GM18507 (cell line): ENCODE results near the gene B3GNT2.
"Not testable (repeated sequence)": the region's sequence is repeated elsewhere in the genome, so short reads cannot be mapped to it uniquely, and the experiment has no call there.

ENCODE experiments used
- DNase-seq: peaks from one replicate; pipeline ENCODE4 v3.0.0; 2011; ENCODE audit warnings: low read depth; ENCODE audit not compliant: insufficient read length; ENCODE audit errors: extremely low spot score
- FAIRE-seq: peaks from 2 replicates; lab custom pipeline; 2011; peaks lifted over from hg19 to GRCh38; lab: Jason Lieb, UNC

Gene B3GNT2

GRCh38 chr2:62224976-62225375 is 29.1 kb downstream of the B3GNT2 start:
- no peak for FAIRE-seq

DNA sequence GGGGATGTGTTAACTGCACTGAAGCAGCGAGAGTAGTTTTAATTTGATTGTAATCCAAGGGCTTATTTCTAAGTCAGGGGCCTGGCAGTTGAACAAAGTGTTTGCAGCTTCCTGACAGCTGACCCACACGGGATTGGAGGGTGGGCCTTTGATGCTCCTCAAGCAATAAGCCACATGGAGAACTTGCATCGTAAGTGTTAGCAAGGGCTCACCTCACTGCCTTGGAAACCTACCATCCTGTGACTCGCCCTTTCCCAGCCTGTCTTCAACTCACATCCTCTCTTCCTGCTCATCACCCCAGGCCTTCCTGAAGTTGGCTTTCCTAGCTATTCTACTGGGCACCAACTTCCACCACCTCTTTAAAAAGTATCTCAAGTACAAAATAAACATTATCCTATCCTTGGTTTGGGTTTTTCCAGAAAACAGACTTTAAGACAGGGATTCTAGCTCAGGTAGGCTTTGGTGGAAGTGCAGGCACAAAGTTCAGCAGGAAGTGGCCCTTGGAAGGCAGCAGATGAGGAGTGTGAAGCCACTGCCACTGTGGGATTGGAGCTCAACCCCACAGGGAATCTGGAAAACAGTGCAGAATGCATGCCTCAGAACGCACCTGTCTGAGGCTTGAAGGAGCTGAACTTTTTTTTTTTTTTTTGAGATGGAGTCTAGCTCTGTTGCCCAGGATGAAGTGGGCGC is 31.6 kb downstream of the B3GNT2 start:
- no peak for DNase-seq
- FAIRE-seq, result no peak

More at GRCh38 chr2:62224976-62225375, 29.1 kb downstream of the B3GNT2 start:
- DNase-seq, result no peak

- FAIRE-seq, result no peak
- no peak for DNase-seq
Measured at GRCh38 chr2:62229082-62229605, 33.2 kb downstream of the B3GNT2 start.

GRCh38 chr2:62231541-62231940 is 35.6 kb downstream of the B3GNT2 start:
- FAIRE-seq, result no peak
- DNase-seq, result no peak

DNA sequence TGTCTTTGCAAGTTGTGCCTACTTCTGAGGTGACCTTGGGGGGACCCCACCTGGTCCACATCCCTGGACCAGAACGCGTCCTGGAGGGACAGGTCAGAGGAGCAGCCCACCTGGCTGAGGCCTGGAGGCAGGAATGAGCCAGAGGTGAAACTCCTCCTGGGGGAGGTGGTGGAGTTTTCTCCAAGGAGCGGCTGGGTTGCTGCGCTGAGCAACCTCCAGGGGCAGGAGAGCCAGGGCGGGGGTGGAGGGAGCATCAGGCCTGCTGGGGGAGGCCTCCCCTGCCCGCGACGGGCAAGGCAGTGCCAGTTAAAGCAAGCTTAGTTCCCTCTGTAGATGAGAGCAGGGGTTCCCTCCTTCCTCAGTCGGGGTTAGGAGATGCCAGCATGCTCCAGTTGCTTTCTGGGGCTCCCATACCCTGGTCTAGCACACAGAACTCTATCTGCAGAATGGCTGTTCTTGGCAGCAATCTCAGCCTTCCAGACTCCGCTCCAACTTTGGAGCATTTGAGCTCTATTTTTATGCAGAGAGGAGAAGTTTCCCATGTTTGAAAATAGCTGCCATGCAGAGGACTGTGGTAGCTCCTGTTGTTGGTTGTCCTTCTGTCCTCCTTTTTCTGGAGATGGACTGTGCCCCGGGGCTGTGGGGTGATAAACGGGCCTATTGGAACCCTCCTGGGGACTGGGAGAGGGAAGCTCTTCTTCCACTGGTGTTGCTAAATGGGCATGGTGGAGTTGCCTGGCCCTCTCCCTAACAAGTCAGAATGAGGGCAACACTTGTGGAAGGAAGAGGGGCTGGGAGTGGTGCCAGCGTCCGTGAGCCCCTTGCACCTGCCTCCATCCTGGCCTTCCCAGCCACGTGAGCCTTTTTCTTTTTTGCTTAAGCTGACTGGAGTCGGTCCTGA is 39.1 kb downstream of the B3GNT2 start:
- no peak for FAIRE-seq
- DNase-seq, result no peak

GRCh38 chr2:62236499-62236898 is 40.6 kb downstream of the B3GNT2 start:
- FAIRE-seq (no peak), DNase-seq (no peak)

GRCh38 chr2:62238236-62238635 is 42.3 kb downstream of the B3GNT2 start:
- FAIRE-seq, result no peak
- DNase-seq, result no peak

- FAIRE-seq, result no peak
Measured at GRCh38 chr2:62240546-62240945, 44.6 kb downstream of the B3GNT2 start.

DNA sequence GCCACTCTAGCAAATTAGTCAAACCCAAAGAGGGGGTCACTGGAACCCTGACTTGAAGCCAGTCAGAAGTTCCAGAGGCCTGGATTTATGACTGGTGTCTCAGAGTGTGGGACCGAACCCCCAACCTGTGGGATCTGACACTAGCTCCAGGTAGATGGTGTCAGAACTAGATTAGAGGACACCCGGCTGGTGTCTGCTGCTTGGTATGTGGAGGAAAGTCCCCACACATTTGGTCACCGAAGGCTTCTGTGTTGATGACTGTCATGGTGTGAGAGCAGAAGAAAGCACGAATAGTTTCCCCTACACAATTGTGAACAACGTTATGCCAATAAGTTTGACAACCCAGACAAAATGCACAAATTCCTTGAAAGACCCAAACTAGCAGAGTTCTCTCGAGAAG is 48.1 kb downstream of the B3GNT2 start:
- DNase-seq (no peak), FAIRE-seq (no peak)

More at GRCh38 chr2:62240546-62240945, 44.6 kb downstream of the B3GNT2 start:
- DNase-seq, result no peak

DNA sequence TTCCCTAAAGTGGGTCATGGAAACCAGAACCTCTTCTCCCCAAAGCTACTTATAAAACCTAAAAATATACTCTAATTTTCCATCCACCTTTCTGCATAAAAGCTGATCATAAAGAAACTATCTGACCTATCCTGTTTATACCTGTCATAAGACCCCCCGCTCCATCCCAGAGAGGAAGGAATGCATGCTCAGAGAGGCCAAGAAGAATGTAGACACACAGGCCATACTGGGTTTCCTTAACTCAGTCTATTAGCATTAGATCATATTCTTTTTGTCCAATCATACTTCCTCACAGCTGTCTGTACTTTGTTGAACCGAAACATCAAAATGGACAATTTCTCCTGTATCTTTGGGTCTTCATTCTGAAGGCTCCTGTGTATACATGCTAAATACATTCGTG is 52.3 kb downstream of the B3GNT2 start:
- no peak for DNase-seq
- no peak for FAIRE-seq

DNA sequence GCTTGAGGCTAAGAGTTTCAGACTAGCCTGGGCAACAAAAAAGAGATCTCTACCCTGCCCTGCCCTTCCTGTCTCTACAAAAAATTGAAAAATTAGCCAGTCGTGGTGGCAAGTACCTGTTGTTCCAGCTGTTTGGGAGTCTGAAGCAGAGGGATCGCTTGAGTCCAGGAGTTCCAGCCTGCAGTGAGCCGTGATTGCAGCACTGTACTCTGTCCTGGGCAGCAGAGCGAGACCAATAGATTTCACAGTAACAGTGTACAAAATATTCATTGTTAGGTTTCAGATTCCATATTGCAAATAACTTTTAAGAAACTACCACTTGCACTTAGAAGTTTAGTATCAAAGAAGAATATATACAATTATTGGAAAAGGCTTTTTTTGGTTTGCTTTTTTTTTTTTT is 54.3 kb downstream of the B3GNT2 start:
- DNase-seq, result no peak
- FAIRE-seq, result no peak

- no peak for DNase-seq
- FAIRE-seq, result no peak
Measured at GRCh38 chr2:62254424-62255266, 58.7 kb downstream of the B3GNT2 start.

GRCh38 chr2:62257466-62257865 is 61.6 kb downstream of the B3GNT2 start:
- DNase-seq (no peak), FAIRE-seq (no peak)

DNA sequence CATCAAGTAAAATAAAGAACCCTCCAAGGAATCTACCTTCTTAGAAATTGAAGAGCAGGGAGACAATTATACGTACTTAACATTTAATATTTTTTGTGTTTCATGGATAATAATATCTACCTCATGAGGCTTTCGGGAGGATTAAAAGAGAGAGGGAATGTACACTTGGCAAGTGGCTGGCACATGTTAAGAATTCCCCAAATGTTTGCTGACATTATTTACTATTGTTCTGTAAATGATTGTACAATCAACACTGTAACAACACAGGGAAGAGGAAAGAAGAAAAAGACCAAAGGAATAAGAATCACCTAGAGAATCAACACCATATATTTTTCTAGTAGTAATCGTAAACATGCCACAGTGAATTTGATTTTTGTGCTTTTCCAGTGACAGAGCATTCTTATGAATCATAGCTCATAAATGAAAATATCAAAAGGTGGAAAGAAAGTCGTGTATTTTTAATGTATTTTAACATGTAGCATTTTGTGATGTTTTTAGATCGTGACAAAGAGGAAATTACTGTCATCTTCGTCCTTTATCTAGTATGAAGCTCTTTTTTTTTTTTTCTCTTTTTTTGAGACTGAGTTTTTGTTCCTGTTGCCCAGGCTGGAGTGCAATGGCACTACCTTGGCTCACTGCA is 67.3 kb downstream of the B3GNT2 start:
- FAIRE-seq (no peak), DNase-seq (no peak)

- FAIRE-seq (no peak), DNase-seq (no peak)
Measured at GRCh38 chr2:62264186-62264585, 68.3 kb downstream of the B3GNT2 start.

- FAIRE-seq (no peak), DNase-seq (no peak)
Measured at GRCh38 chr2:62265106-62265505, 69.2 kb downstream of the B3GNT2 start.

- FAIRE-seq (no peak), DNase-seq (no peak)
Measured at GRCh38 chr2:62266433-62267038, 70.6 kb downstream of the B3GNT2 start.

DNA sequence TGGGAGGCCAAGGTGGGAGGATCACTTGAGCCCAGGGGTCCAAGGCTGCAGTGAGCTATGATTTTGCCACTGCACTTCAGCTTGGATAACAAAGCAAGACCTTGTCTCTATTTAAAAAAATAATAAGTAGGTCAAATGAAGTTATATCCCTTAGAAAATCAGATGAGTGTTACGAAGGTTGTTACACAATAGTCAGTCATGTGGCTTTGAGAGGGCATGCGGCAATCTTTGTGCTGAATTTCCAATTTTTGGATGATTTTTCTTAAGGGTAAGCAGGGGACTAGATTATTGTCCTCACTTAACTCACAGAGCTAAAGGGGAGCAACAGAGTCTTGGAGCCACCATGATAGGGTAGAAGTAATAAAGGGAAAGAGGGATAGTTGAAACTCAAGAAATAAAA is 71.8 kb downstream of the B3GNT2 start:
- no peak for FAIRE-seq
- DNase-seq, result no peak

- not testable (repeated sequence) for FAIRE-seq, DNase-seq
Measured at GRCh38 chr2:62268681-62269188, 72.8 kb downstream of the B3GNT2 start.
